Liver (tissue), 9 donors: ENCODE data around the gene ARSD. TPM values are rescaled to one million over a fixed set of nuclear protein-coding genes. Genes with fewer than 3 reads are reported as not detected.

Source experiments
- DNase-seq: peaks from one replicate; pipeline ENCODE4 v3.0.0-alpha.2; 2017; ENCODE audit warnings: low spot score
- H3K27ac ChIP-seq, 2 donors: one replicate each; pipeline ENCODE4 v1.7.0; 2013; ENCODE audit warnings: inconsistent platforms in 2 of 2, low read length in 2 of 2, control low read depth in 1 of 2, low read depth in 1 of 2, mild to moderate bottlenecking in 1 of 2
- H3K27me3 ChIP-seq, 4 donors: one replicate each; pipeline versions ENCODE4 v1.6.1 to v1.7.0; 2013; ENCODE audit warnings: low read length in 3 of 4, inconsistent platforms in 1 of 4, mild to moderate bottlenecking in 1 of 4, moderate library complexity in 1 of 4; ENCODE audit not compliant: control insufficient read depth in 4 of 4, insufficient read depth in 4 of 4
- H3K36me3 ChIP-seq, 4 donors: one replicate each; pipeline versions ENCODE4 v1.6.1 to v1.7.0; 2013; ENCODE audit warnings: low read length in 3 of 4, mild to moderate bottlenecking in 3 of 4, low read depth in 1 of 4, moderate library complexity in 1 of 4; ENCODE audit not compliant: control insufficient read depth in 4 of 4, insufficient read depth in 3 of 4
- H3K4me1 ChIP-seq, 4 donors: one replicate each; pipeline versions ENCODE4 v1.6.1 to v1.7.0; 2013; ENCODE audit warnings: low read length in 3 of 4, mild to moderate bottlenecking in 3 of 4, moderate library complexity in 1 of 4; ENCODE audit not compliant: control insufficient read depth in 4 of 4, insufficient read depth in 4 of 4
- H3K4me3 ChIP-seq, 3 donors: one replicate each; pipeline versions ENCODE4 v1.6.1 to v1.7.0; 2013; ENCODE audit warnings: low read length in 3 of 3, control low read depth in 1 of 3, low read depth in 1 of 3, mild to moderate bottlenecking in 1 of 3
- H3K9ac ChIP-seq, 2 donors: one replicate each; pipeline ENCODE4 v1.7.0; 2013; ENCODE audit warnings: low read length in 2 of 2, mild to moderate bottlenecking in 2 of 2, moderate library complexity in 2 of 2, control low read depth in 1 of 2, low read depth in 1 of 2
- H3K9me3 ChIP-seq, 4 donors: one replicate each; pipeline versions ENCODE4 v1.6.1 to v1.7.0; 2013; ENCODE audit warnings: low read length in 3 of 4; ENCODE audit not compliant: control insufficient read depth in 4 of 4
- CTCF ChIP-seq: fragments of 150-350 bp; IDR thresholded peaks from 2 replicates; pipeline ENCODE4 v1.5.1; 2017; ENCODE audit warnings: improper control_type of control experiment, low read depth, low read length; ENCODE audit not compliant: missing input control
- EGR1 ChIP-seq, 2 donors: IDR thresholded peaks; 2 replicates each; pipeline ENCODE4 v1.6.1; 2016 to 2018; ENCODE audit warnings: antibody characterized with exemption in 2 of 2, low read depth in 2 of 2
- FOXA1 ChIP-seq: IDR thresholded peaks from 2 replicates; pipeline ENCODE4 v1.6.1; 2016; ENCODE audit warnings: antibody characterized with exemption
- FOXA2 ChIP-seq: IDR thresholded peaks from 2 replicates; pipeline ENCODE4 v1.6.1; 2016; ENCODE audit warnings: antibody characterized with exemption
- GABPA ChIP-seq, 2 donors: IDR thresholded peaks in 1 of 2; conservative IDR thresholded peaks in 1 of 2; 2 replicates each; pipeline ENCODE4 v1.6.1; 2016; ENCODE audit warnings: antibody characterized with exemption in 2 of 2, mild to moderate bottlenecking in 1 of 2, moderate library complexity in 1 of 2
- HNF4A ChIP-seq, 2 donors: conservative IDR thresholded peaks; 2 replicates each; pipeline ENCODE4 v1.6.1; 2016; ENCODE audit warnings: antibody characterized with exemption in 2 of 2, mild to moderate bottlenecking in 2 of 2
- HNF4G ChIP-seq: IDR thresholded peaks from 2 replicates; pipeline ENCODE4 v1.6.1; 2016; ENCODE audit warnings: antibody characterized with exemption
- JUND ChIP-seq, 2 donors: IDR thresholded peaks; 2 replicates each; pipeline ENCODE4 v1.6.1; 2016; ENCODE audit warnings: antibody characterized with exemption in 2 of 2
- MAX ChIP-seq: IDR thresholded peaks from 2 replicates; pipeline ENCODE4 v1.6.1; 2016; ENCODE audit warnings: antibody characterized with exemption
- NR2F2 ChIP-seq: IDR thresholded peaks from 2 replicates; pipeline ENCODE4 v1.6.1; 2016; ENCODE audit warnings: antibody characterized with exemption
- RAD21 ChIP-seq, 2 donors: IDR thresholded peaks; 2 replicates each; pipeline ENCODE4 v1.6.1; 2016; ENCODE audit warnings: antibody characterized with exemption in 2 of 2, mild to moderate bottlenecking in 2 of 2
- REST ChIP-seq: IDR thresholded peaks from 2 replicates; pipeline ENCODE4 v1.6.1; 2016; ENCODE audit warnings: antibody characterized with exemption, mild to moderate bottlenecking
- RXRA ChIP-seq, 2 donors: IDR thresholded peaks; 2 replicates each; pipeline ENCODE4 v1.6.1; 2017 to 2018; ENCODE audit warnings: antibody characterized with exemption in 2 of 2, mild to moderate bottlenecking in 1 of 2
- SP1 ChIP-seq: IDR thresholded peaks from 2 replicates; pipeline ENCODE4 v1.6.1; 2018; ENCODE audit warnings: antibody characterized with exemption, mild to moderate bottlenecking
- TAF1 ChIP-seq: conservative IDR thresholded peaks from 2 replicates; pipeline ENCODE4 v1.6.1; 2016; ENCODE audit warnings: antibody characterized with exemption, mild to moderate bottlenecking
- YY1 ChIP-seq: IDR thresholded peaks from 2 replicates; pipeline ENCODE4 v1.6.1; 2016; ENCODE audit warnings: antibody characterized with exemption, mild to moderate bottlenecking
- ZBTB33 ChIP-seq: IDR thresholded peaks from 2 replicates; pipeline ENCODE4 v1.6.1; 2016; ENCODE audit warnings: antibody characterized with exemption
- WGBS: extraction: QIAGEN DNeasy Blood & Tissue Kit; methylation state at CpG from one replicate; pipeline ENCODE4 v1.1.7; 2013; 5-methylcytosine and 5-hydroxymethylcytosine counted together
- polyA plus RNA-seq, 2 donors: library from polyadenylated mRNA; stranded (reverse) in 1 of 2; unstranded in 1 of 2; fragments of 200-250 nt in 1 of 2; fragments of >200 nt in 1 of 2; fragmentation: Nextera tagmentation in 1 of 2; extraction: Ambion mirVana in 1 of 2; gene quantifications; one replicate each; pipeline versions ENCODE4 v1.2.1 to v1.2.3, GENCODE V29; 2013 to 2015
- total RNA-seq, 2 donors: library from RNA; depleted of rRNA; stranded (reverse); fragments of >200 nt; gene quantifications; one replicate each; pipeline ENCODE4 v1.2.3, GENCODE V29; 2014
- donor health status: healthy.
- donor health status: healthy.
- donor health status: healthy.
- donor health status: healthy.
- donor health status: healthy.

Gene ARSD
- total and polyA plus RNA-seq, 4 donors: 11.3 to 42.4 (median 19.5) TPM

- H3K9ac ChIP-seq: no peak overlapping the region
- TF ChIP-seq RAD21 (IDR thresholded peaks at IDR 0.05) (no peak), GABPA (IDR thresholded peaks at IDR 0.05 in 1 of 2, conservative IDR thresholded peaks at IDR 0.05 in 1 of 2) (no peak), RXRA (IDR thresholded peaks at IDR 0.05) (no peak), HNF4A (conservative IDR thresholded peaks at IDR 0.05) (no peak)
- no peak overlapping the region for H3K4me3 ChIP-seq
- H3K27me3 ChIP-seq: no peaks in the 10 kb centered on the region
- DNase-seq: no peak
- no peaks in the 10 kb centered on the region for H3K36me3 ChIP-seq
- no peaks in the 10 kb centered on the region for H3K4me1 ChIP-seq
- 89% methylated on average over 1 of the region's 1 CpG for WGBS
- no peak overlapping the region for H3K27ac ChIP-seq
- H3K9me3 ChIP-seq: no peaks in the 10 kb centered on the region
Observed at GRCh38 chrX:2974961-2975360, 45.8 kb upstream of the ARSD start.

- no peaks in the 10 kb centered on the region for H3K9me3 ChIP-seq
- DNase-seq: no peak
- H3K27me3 ChIP-seq: no peaks in the 10 kb centered on the region
- WGBS: 86% methylated on average over 6 of the region's 6 CpGs
- no peak overlapping the region for H3K4me3 ChIP-seq
- no peaks in the 10 kb centered on the region for H3K36me3 ChIP-seq
- H3K4me1 ChIP-seq: no peaks in the 10 kb centered on the region
- no peak overlapping the region for H3K27ac ChIP-seq
- TF ChIP-seq RXRA (IDR thresholded peaks at IDR 0.05): no peak
- TF ChIP-seq MAX: no peak
- no peak for TF ChIP-seq RAD21 (IDR thresholded peaks at IDR 0.05)
- TF ChIP-seq ZBTB33: no peak
- TF ChIP-seq EGR1 (IDR thresholded peaks at IDR 0.05; ENCODE audit: low read depth in 2 of 2): no peak
- no peak for TF ChIP-seq HNF4A (conservative IDR thresholded peaks at IDR 0.05)
- TF ChIP-seq CTCF: no peak
- no peak for TF ChIP-seq FOXA1
- TF ChIP-seq HNF4G: no peak
- no peak for TF ChIP-seq GABPA (IDR thresholded peaks at IDR 0.05 in 1 of 2, conservative IDR thresholded peaks at IDR 0.05 in 1 of 2)
- no peak for TF ChIP-seq YY1
- TF ChIP-seq FOXA2: no peak
- no peak for TF ChIP-seq NR2F2
- no peak for TF ChIP-seq TAF1
- TF ChIP-seq REST: no peak
- TF ChIP-seq JUND (IDR thresholded peaks at IDR 0.05): no peak
- TF ChIP-seq SP1: no peak
- no peak overlapping the region for H3K9ac ChIP-seq
Observed at GRCh38 chrX:2972391-2972790, 43.3 kb upstream of the ARSD start.
